Small intestine (tissue), 7 donors: ENCODE measurements around the gene S1PR2. TPM values are rescaled to one million over a fixed set of nuclear protein-coding genes. Genes with fewer than 3 reads are reported as not detected.

Experiments used
- DNase-seq, 2 donors: peaks; one replicate each; pipeline versions ENCODE4 v3.0.0 to v3.0.0-alpha.2; 2013
- FAIRE-seq: peaks from 2 replicates; lab custom pipeline; 2012; peaks lifted over from hg19 to GRCh38; lab: Jason Lieb, UNC
- H3K27ac ChIP-seq, 3 donors: one replicate each; pipeline ENCODE4 v1.5.1; 2013; ENCODE audit warnings: low read length in 2 of 3, mild to moderate bottlenecking in 2 of 3, control low read depth in 1 of 3, inconsistent platforms in 1 of 3, low read depth in 1 of 3, moderate library complexity in 1 of 3
- H3K27me3 ChIP-seq, 3 donors: one replicate each; pipeline ENCODE4 v1.6.1; 2013; ENCODE audit warnings: low read length in 3 of 3, inconsistent platforms in 1 of 3; ENCODE audit not compliant: control insufficient read depth in 3 of 3, insufficient read depth in 3 of 3
- H3K36me3 ChIP-seq, 3 donors: one replicate each; pipeline ENCODE4 v1.6.1; 2013; ENCODE audit warnings: low read length in 3 of 3, inconsistent platforms in 1 of 3, low read depth in 1 of 3, mild to moderate bottlenecking in 1 of 3, moderate library complexity in 1 of 3; ENCODE audit not compliant: control insufficient read depth in 3 of 3, insufficient read depth in 2 of 3
- H3K4me1 ChIP-seq, 3 donors: one replicate each; pipeline ENCODE4 v1.6.1; 2013; ENCODE audit warnings: low read length in 2 of 3, inconsistent platforms in 1 of 3, low read depth in 1 of 3, mild to moderate bottlenecking in 1 of 3, moderate library complexity in 1 of 3; ENCODE audit not compliant: control insufficient read depth in 3 of 3, insufficient read depth in 2 of 3
- H3K4me3 ChIP-seq, 3 donors: one replicate each; pipeline ENCODE4 v1.5.1; 2013; ENCODE audit warnings: low read length in 3 of 3, control low read depth in 1 of 3, inconsistent platforms in 1 of 3, low read depth in 1 of 3, mild to moderate bottlenecking in 1 of 3, moderate library complexity in 1 of 3
- H3K9me3 ChIP-seq, 2 donors: one replicate each; pipeline ENCODE4 v1.6.1; 2013; ENCODE audit warnings: low read depth in 1 of 2, low read length in 1 of 2; ENCODE audit not compliant: control insufficient read depth in 2 of 2, insufficient read depth in 1 of 2
- WGBS, 3 donors: extraction: QIAGEN DNeasy Blood & Tissue Kit; methylation state at CpG; one replicate each; pipeline ENCODE4 v1.1.7; 2013; 5-methylcytosine and 5-hydroxymethylcytosine counted together
- polyA plus RNA-seq, 4 donors: library from polyadenylated mRNA; stranded (reverse) in 3 of 4; unstranded in 1 of 4; fragments of 200-250 nt in 3 of 4; fragments of 120-200 nt in 1 of 4; gene quantifications; one replicate each; pipeline versions ENCODE4 v1.2.1 to v1.2.3, GENCODE V29; 2013
- donor health status: healthy with polysubstance abuse.
- donor health status: control.
- donor health status: control.
- donor health status: Bipolar disorder and iron deficiency.
- donor health status: healthy.

Gene S1PR2
- polyA plus RNA-seq, 4 donors = 0.81 to 4.3 (median 3.2) TPM; not detected in 1

GRCh38 chr19:10259162-10259905 lies 28.2 kb upstream of the S1PR2 start:
- peaks cover 4 to 56% (median 8%) of the 10 kb centered on the region in 3 donors for H3K36me3 ChIP-seq
- H3K4me3 ChIP-seq = no peak overlapping the region
- no peak for FAIRE-seq
- H3K4me1 ChIP-seq = no peaks in the 10 kb centered on the region
- no peaks in the 10 kb centered on the region for H3K9me3 ChIP-seq
- no peaks in the 10 kb centered on the region for H3K27me3 ChIP-seq
- no peak overlapping the region for H3K27ac ChIP-seq
- DNase-seq = peak; percentile 77 to 89
- WGBS, 3 donors = 64 to 71% (median 68%) methylated on average over 30 to 32 of the region's 32 CpGs

GRCh38 chr19:10258080-10258710 lies 27.1 kb upstream of the S1PR2 start:
- DNase-seq = no peak
- peaks cover 4 to 65% (median 8%) of the 10 kb centered on the region in 3 donors for H3K36me3 ChIP-seq
- FAIRE-seq = no peak
- H3K9me3 ChIP-seq = no peaks in the 10 kb centered on the region
- no peak overlapping the region for H3K27ac ChIP-seq
- H3K4me1 ChIP-seq = no peaks in the 10 kb centered on the region
- no peaks in the 10 kb centered on the region for H3K27me3 ChIP-seq
- no peak overlapping the region for H3K4me3 ChIP-seq
- 96 to 97% (median 96%) methylated on average over 15 to 18 of the region's 18 CpGs for WGBS, 3 donors

GRCh38 chr19:10256970-10257615 lies 26.0 kb upstream of the S1PR2 start:
- Histone ChIP-seq H3K27ac (peak overlapping the region in 1 of 3 donors; percentile 2), H3K4me3 (no peak overlapping the region), H3K9me3 (no peaks in the 10 kb centered on the region), H3K4me1 (no peaks in the 10 kb centered on the region), H3K36me3 (peaks cover 4 to 65% (median 8%) of the 10 kb centered on the region in 3 donors), H3K27me3 (no peaks in the 10 kb centered on the region)
- WGBS, 3 donors = 68 to 83% (median 81%) methylated on average over 8 to 9 of the region's 9 CpGs
- FAIRE-seq (no peak), DNase-seq (no peak)

DNA sequence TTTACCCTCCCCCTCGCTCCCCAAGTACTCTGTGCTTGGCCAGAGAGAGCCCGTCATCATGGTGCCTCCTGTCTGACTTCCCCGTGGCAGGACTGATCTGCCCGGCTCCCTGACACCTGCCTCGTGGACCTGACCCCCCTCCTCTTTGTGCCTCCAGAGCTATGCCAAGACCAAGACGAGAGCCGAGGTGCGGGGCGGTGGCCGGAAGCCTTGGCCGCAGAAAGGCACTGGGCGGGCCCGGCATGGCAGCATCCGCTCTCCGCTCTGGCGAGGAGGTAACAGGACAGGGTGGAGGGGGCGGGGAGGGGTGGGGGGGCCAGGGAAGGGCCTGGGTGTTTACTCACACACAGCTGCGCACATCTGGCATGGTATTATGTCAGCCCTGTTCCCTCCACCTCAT lies 25.4 kb upstream of the S1PR2 start:
- FAIRE-seq (no peak), DNase-seq (no peak)
- Histone ChIP-seq H3K27me3 (no peaks in the 10 kb centered on the region), H3K4me3 (no peak overlapping the region), H3K9me3 (no peaks in the 10 kb centered on the region), H3K4me1 (no peaks in the 10 kb centered on the region), H3K36me3 (peaks cover 4 to 65% (median 8%) of the 10 kb centered on the region in 3 donors), H3K27ac (no peak overlapping the region)
- 86 to 90% (median 89%) methylated on average over 14 to 18 of the region's 18 CpGs for WGBS, 3 donors

GRCh38 chr19:10255358-10255757 lies 24.2 kb upstream of the S1PR2 start:
- Histone ChIP-seq H3K4me3 (no peak overlapping the region), H3K4me1 (no peaks in the 10 kb centered on the region), H3K9me3 (no peaks in the 10 kb centered on the region), H3K27me3 (no peaks in the 10 kb centered on the region), H3K27ac (no peak overlapping the region), H3K36me3 (peaks cover 4 to 64% (median 8%) of the 10 kb centered on the region in 3 donors)
- WGBS, 3 donors = 71 to 91% (median 89%) methylated on average over 2 of the region's 2 CpGs
- DNase-seq (no peak), FAIRE-seq (no peak)

DNA sequence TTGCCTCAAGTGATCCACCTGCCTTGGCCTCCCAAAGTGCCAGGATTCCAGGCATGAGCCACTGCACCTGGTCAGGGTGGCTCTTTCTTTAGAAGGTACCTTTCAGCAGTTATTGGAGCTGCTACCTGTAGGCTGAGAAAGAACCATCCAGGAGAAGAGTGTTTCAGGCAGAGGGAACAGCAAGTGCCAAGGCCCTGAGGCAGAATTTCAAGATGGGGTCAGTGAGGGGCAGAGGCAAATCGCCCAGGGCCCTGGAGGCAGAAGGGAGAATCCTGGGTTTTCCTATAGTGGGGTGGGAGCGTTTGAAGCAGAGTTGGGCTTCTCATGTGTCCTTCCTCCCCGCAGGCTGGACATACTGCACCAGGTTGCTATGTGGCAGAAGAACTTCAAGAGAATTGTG lies 23.1 kb upstream of the S1PR2 start:
- Histone ChIP-seq H3K9me3 (no peaks in the 10 kb centered on the region), H3K4me3 (no peak overlapping the region), H3K27ac (no peak overlapping the region), H3K36me3 (peaks cover 4 to 53% (median 8%) of the 10 kb centered on the region in 3 donors), H3K27me3 (no peaks in the 10 kb centered on the region), H3K4me1 (no peaks in the 10 kb centered on the region)
- FAIRE-seq (no peak), DNase-seq (no peak)
- 95 to 100% (median 96%) methylated on average over 3 of the region's 3 CpGs for WGBS, 3 donors

DNA sequence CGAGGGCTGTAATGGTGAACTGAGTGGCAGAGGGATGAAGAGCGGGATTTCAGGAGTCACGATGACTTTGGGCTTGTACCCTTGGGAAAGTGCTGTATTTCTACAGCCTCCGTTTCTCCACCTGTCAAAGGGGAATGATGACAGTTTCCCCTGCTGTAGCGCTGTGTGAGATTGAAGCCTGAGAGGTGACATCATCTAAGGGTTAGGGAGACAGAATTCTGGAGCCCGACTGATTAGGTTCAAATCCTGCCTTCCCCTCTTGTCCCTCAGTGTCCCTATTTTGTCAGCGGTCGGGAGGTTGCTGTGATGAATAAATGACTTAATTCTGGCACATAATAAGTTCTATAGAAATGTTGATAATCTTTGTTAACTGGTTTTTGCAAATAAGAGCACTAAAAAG lies 21.6 kb upstream of the S1PR2 start:
- 22 to 23% (median 22%) methylated on average over 6 to 8 of the region's 8 CpGs for WGBS, 3 donors
- Histone ChIP-seq H3K27ac (peak overlapping the region; percentile 46 to 62 (median 53)), H3K4me1 (no peaks in the 10 kb centered on the region), H3K36me3 (peaks cover 4 to 39% (median 5%) of the 10 kb centered on the region in 3 donors), H3K27me3 (no peaks in the 10 kb centered on the region), H3K9me3 (no peaks in the 10 kb centered on the region), H3K4me3 (peak overlapping the region; percentile 33 to 86 (median 81))
- DNase-seq (no peak), FAIRE-seq (no peak)
